Measurements from ENCODE around the gene IFNL4. TPM values are rescaled to one million over a fixed set of nuclear protein-coding genes. Genes with fewer than 3 reads are reported as not detected.

IFNL4 gene
- total RNA-seq, 1 experiment from 2014 or later, result not detected

GRCh38 chr19:39232708-39233107 is 15.9 kb downstream of the IFNL4 start:
- H3K27ac ChIP-seq (ENCODE audit: insufficient read length, low read depth, low read length), result no peak overlapping the region
- no peak overlapping the region for H2BK120ac ChIP-seq (ENCODE audit: low read depth, low read length, poor library complexity, severe bottlenecking)
- no peaks in the 10 kb centered on the region for H3K27me3 ChIP-seq (ENCODE audit: insufficient read depth, low read length)

More at GRCh38 chr19:39232708-39233107, 15.9 kb downstream of the IFNL4 start:
- H3K14ac ChIP-seq (ENCODE audit: insufficient read depth, low read length), result no peak overlapping the region
- no peak overlapping the region for H3K56ac ChIP-seq (ENCODE audit: insufficient read length, low read depth, low read length)
- H3K23ac ChIP-seq (ENCODE audit: insufficient read length, low read depth, low read length), result no peak overlapping the region
- H2BK20ac ChIP-seq (ENCODE audit: low read depth, low read length, poor library complexity, severe bottlenecking), result no peak overlapping the region
- H3K27ac Mint-ChIP-seq, result no peak overlapping the region
- H3K36me3 Mint-ChIP-seq (ENCODE audit: insufficient read depth in 1 of 3, low read depth in 3 of 3), result no peaks in the 10 kb centered on the region
- H3K9me3 Mint-ChIP-seq, result no peaks in the 10 kb centered on the region
- no peak overlapping the region for H3K9ac ChIP-seq (ENCODE audit: extremely low read depth, insufficient read length, low read length)
- no peak for DNase-seq
- H3K9me3 ChIP-seq (ENCODE audit: control insufficient read depth, low read depth, low read length), result no peaks in the 10 kb centered on the region
- no peak overlapping the region for H2AK5ac ChIP-seq (ENCODE audit: insufficient read length, low read length)
- H3K4me2 ChIP-seq (ENCODE audit: insufficient read depth, insufficient read length, low read length), result no peak overlapping the region
- H3K23me2 ChIP-seq (ENCODE audit: insufficient read length, low read depth, low read length, poor library complexity, severe bottlenecking), result no peaks in the 10 kb centered on the region
- no peak overlapping the region for H3K4ac ChIP-seq (ENCODE audit: low read depth, low read length)
- no peaks in the 10 kb centered on the region for H3K79me2 ChIP-seq (ENCODE audit: insufficient read depth, low read length)
- H2BK15ac ChIP-seq (ENCODE audit: low read depth, low read length), result no peak overlapping the region
- H3K18ac ChIP-seq (ENCODE audit: insufficient read length, low read depth, low read length), result no peak overlapping the region
- peaks cover 60% of the 10 kb centered on the region for H3K27me3 Mint-ChIP-seq (ENCODE audit: low read depth)
- no peak overlapping the region for H3T11ph ChIP-seq (ENCODE audit: low read length)
- no peaks in the 10 kb centered on the region; a peak in 1 of 4 replicates for H3K4me1 Mint-ChIP-seq
- H3K4me3 Mint-ChIP-seq, result no peak overlapping the region
- no peak overlapping the region for H4K91ac ChIP-seq (ENCODE audit: insufficient read length, low read depth, low read length)
- H4K8ac ChIP-seq (replicated peaks; ENCODE audit: insufficient read length, low read depth, low read length), result no peak overlapping the region
- H2AFZ ChIP-seq (ENCODE audit: low read length), result no peak overlapping the region
- H3K79me1 ChIP-seq (ENCODE audit: insufficient read depth, low read depth, low read length, poor library complexity, severe bottlenecking), result no peaks in the 10 kb centered on the region
- H3K4me1 ChIP-seq (ENCODE audit: insufficient read depth, low read length), result no peaks in the 10 kb centered on the region
- no peak overlapping the region for H2BK5ac ChIP-seq (ENCODE audit: insufficient read length, low read length)
- no peaks in the 10 kb centered on the region for H4K20me1 ChIP-seq (ENCODE audit: control insufficient read depth, insufficient read depth, insufficient read length)
- no peak for TF ChIP-seq CTCF (conservative IDR thresholded peaks at IDR 0.05)
- WGBS (ENCODE audit: extremely low coverage, insufficient read length, low lambda C conversion rate), result no CpG with 5 or more reads among the region's 5 CpGs
- no peak overlapping the region for H2BK12ac ChIP-seq (ENCODE audit: insufficient read length, low read depth, low read length)
- no peak overlapping the region for H4K5ac ChIP-seq (ENCODE audit: insufficient read length, low read depth, low read length)
